Uterus (tissue), 4 donors: Measurements from ENCODE around the gene OFD1. TPM values are rescaled to one million over a fixed set of nuclear protein-coding genes. Genes with fewer than 3 reads are reported as not detected.

Source experiments
- DNase-seq, 2 donors: peaks; one replicate each; pipeline ENCODE4 v3.0.0-alpha.2; 2019 to 2020
- H3K27ac ChIP-seq, 2 donors: fragments of 200-600 bp; sonication (generic); 1 replicate in 1 of 2; 2 replicates in 1 of 2; pipeline ENCODE4 v1.5.1; 2016 to 2018
- H3K27me3 ChIP-seq, 2 donors: fragments of 200-600 bp; sonication (generic); one replicate each; pipeline ENCODE4 v1.5.1; 2018 to 2019; ENCODE audit warnings: control low read depth in 1 of 2
- H3K36me3 ChIP-seq, 2 donors: fragments of 200-600 bp; sonication (generic); one replicate each; pipeline ENCODE4 v1.5.1; 2019; ENCODE audit warnings: control low read depth in 1 of 2
- H3K4me1 ChIP-seq, 2 donors: fragments of 200-600 bp; sonication (generic); one replicate each; pipeline ENCODE4 v1.5.1; 2018 to 2019; ENCODE audit warnings: control low read depth in 1 of 2
- H3K4me3 ChIP-seq, 2 donors: fragments of 200-600 bp; sonication (generic); 1 replicate in 1 of 2; 2 replicates in 1 of 2; pipeline ENCODE4 v1.5.1; 2018 to 2019; ENCODE audit warnings: mild to moderate bottlenecking in 1 of 2
- H3K9me3 ChIP-seq, 2 donors: fragments of 200-600 bp; sonication (generic); one replicate each; pipeline ENCODE4 v1.5.1; 2019; ENCODE audit warnings: control low read depth in 1 of 2
- POLR2A ChIP-seq, 2 donors: fragments of 450-650 bp; IDR thresholded peaks; one replicate each; pipeline ENCODE4 v1.6.1; 2016; ENCODE audit warnings: antibody characterized with exemption in 2 of 2, mild to moderate bottlenecking in 1 of 2, moderate library complexity in 1 of 2
- intact Hi-C: fragments of 100-400 bp; cut with DNase I; formaldehyde crosslinking; loops from one replicate; pipeline ENCODE4 v1.15.1; 2023; ENCODE audit warnings: low total_unique reads
- total RNA-seq, 4 donors: library from RNA; depleted of rRNA in 3 of 4; stranded (reverse); fragments of >200 nt in 3 of 4; gene quantifications; one replicate each; pipeline versions ENCODE4 v1.1.0 to v1.2.4, GENCODE V29; 2014 to 2023
- TF ChIP-seq, protein P1 (sequence below), 4 experiments: fragments of 200-600 bp in 2 of 4; fragments of 450-650 bp in 2 of 4; sonication (generic) in 2 of 4; IDR thresholded peaks; one replicate each; pipeline ENCODE4 v1.5.1; 2016 to 2019; ENCODE audit warnings: antibody characterized with exemption in 4 of 4, mild to moderate bottlenecking in 2 of 4, moderate library complexity in 1 of 4
- donor health status: DM: yes; HTN: yes; CAD: no.

The OFD1 gene
- total RNA-seq, 4 donors from 2014 or later, result 24.1 to 172 (median 49.7) TPM

DNA sequence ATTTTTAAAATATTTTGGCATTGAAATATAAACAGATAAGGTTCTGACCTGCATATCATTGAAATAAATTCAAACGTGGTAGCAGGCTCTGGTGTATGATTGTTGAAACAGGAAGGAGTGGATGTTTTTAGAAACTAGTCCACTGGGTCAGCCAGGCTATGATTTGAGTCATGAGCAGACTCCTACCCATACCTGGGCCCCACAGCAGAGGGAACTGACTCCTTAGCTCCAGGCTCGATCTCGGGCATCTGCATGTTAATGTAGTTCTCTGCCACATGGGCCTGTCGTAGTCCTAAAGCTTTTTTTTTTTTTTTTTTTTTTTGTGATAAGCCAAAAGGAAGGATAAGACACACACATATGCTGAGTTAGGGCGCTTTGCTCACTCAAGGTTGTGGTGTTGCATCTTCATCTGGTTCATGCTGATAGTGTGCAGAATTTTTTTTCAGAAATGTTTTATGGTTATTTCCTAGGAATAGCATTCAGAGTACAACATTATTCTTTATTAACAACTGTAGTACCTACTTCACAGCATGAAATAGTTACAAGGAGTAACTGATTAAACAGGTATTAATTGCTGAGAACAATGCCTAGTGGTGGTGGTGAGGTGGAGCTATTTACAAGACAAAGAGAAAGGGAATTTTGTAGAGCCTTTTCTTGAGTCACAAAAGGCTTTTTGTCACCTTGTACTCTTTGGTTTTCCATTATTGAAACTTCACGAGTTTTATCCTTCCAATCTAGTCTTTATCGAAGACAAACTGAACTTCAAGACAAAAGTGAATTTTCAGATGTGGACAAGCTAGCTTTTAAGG lies 27.3 kb downstream of the OFD1 start:
- TF ChIP-seq, protein P1, sequence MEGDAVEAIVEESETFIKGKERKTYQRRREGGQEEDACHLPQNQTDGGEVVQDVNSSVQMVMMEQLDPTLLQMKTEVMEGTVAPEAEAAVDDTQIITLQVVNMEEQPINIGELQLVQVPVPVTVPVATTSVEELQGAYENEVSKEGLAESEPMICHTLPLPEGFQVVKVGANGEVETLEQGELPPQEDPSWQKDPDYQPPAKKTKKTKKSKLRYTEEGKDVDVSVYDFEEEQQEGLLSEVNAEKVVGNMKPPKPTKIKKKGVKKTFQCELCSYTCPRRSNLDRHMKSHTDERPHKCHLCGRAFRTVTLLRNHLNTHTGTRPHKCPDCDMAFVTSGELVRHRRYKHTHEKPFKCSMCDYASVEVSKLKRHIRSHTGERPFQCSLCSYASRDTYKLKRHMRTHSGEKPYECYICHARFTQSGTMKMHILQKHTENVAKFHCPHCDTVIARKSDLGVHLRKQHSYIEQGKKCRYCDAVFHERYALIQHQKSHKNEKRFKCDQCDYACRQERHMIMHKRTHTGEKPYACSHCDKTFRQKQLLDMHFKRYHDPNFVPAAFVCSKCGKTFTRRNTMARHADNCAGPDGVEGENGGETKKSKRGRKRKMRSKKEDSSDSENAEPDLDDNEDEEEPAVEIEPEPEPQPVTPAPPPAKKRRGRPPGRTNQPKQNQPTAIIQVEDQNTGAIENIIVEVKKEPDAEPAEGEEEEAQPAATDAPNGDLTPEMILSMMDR (IDR thresholded peaks at IDR 0.05), result no peak
- TF ChIP-seq POLR2A (IDR thresholded peaks at IDR 0.05), result no peak
- H3K9me3 ChIP-seq, result no peaks in the 10 kb centered on the region
- no peaks in the 10 kb centered on the region for H3K27me3 ChIP-seq
- intact Hi-C loops, result no loop called here
- H3K4me3 ChIP-seq, result no peak overlapping the region
- DNase-seq, result no peak
- no peaks in the 10 kb centered on the region for H3K36me3 ChIP-seq
- H3K4me1 ChIP-seq, result no peaks in the 10 kb centered on the region
- H3K27ac ChIP-seq, result peak overlapping the region in 1 of 2 donors; percentile 34

DNA sequence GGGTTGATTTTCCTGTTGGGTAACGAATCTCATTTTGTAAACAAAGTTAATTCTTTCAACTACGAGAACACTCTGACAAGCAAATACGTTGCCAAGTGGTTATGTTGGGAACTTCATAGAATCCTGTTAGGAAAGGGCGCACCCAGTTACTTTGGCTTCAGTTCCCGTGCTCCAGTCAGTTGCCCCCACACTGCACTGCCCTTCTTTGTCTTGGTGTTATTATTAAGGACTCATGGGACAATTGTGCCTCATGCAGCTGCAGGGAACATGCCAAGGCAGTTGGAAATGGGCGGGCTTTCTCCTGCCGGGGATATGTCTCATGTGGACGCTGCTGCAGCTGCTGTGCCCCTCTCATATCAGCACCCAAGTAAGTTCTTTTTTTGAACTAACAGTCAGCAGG lies 28.9 kb downstream of the OFD1 start:
- Histone ChIP-seq H3K27ac (no peak overlapping the region), H3K36me3 (no peaks in the 10 kb centered on the region), H3K4me3 (no peak overlapping the region), H3K27me3 (no peaks in the 10 kb centered on the region), H3K4me1 (no peaks in the 10 kb centered on the region), H3K9me3 (no peaks in the 10 kb centered on the region)
- TF ChIP-seq POLR2A (IDR thresholded peaks at IDR 0.05), result no peak
- TF ChIP-seq, protein P1 (IDR thresholded peaks at IDR 0.05), result no peak
- intact Hi-C loops, result no loop called here
- DNase-seq, result peak in 1 of 2 donors; percentile 33

DNA sequence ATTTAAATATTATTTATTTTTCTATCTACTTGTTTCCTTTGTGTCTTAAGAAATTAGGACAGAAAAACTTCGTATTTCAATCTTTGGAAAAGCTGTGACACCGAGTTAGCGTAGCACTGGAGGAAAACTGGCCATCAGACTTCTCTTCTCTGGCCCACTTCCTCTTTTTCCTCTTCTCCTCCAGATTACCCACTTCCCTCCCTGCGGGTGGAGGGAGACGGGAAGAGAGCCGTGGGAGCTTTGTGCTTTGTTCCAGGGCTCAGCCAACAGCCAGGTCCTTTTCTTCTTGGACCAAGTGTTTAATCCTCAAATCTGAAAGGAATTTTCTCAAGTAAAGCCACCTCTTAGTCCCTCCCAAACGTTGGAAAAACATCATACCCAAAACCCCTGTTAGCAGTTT lies 29.7 kb downstream of the OFD1 start:
- H3K36me3 ChIP-seq, result no peaks in the 10 kb centered on the region
- no peaks in the 10 kb centered on the region for H3K27me3 ChIP-seq
- no peaks in the 10 kb centered on the region for H3K4me1 ChIP-seq
- TF ChIP-seq, protein P1 (IDR thresholded peaks at IDR 0.05), result no peak
- TF ChIP-seq POLR2A (IDR thresholded peaks at IDR 0.05), result no peak
- H3K4me3 ChIP-seq, result no peak overlapping the region
- H3K9me3 ChIP-seq, result no peaks in the 10 kb centered on the region
- DNase-seq, result no peak
- peak overlapping the region; percentile 10 to 23 for H3K27ac ChIP-seq
- intact Hi-C loops, result no loop called here

DNA sequence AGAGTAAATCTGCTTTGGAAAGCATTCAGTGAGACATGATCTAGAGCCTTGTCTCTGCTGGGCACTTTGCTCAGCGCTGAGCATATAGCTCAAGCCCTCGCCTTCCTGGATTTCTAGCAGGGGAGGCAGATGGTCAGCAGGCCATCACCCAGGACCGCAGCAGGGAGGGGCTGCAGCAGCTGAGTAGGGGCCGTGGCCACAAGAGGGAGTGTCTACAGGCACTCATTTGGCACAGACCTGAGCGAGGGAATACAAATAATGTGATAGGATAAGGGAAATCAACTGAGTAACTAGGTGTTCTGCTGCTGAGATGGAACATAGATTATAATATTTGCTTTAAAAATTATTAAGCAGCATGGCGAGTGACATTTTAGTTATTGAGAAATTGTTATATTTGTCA lies 30.2 kb downstream of the OFD1 start:
- Histone ChIP-seq H3K4me3 (no peak overlapping the region), H3K36me3 (no peaks in the 10 kb centered on the region), H3K27me3 (no peaks in the 10 kb centered on the region), H3K4me1 (no peaks in the 10 kb centered on the region), H3K9me3 (no peaks in the 10 kb centered on the region), H3K27ac (peak overlapping the region; percentile 10 to 23)
- intact Hi-C loops, result no loop called here
- TF ChIP-seq POLR2A (IDR thresholded peaks at IDR 0.05), result no peak
- TF ChIP-seq, protein P1 (IDR thresholded peaks at IDR 0.05), result peak in 1 of 4 experiments; percentile 15
- DNase-seq, result no peak

DNA sequence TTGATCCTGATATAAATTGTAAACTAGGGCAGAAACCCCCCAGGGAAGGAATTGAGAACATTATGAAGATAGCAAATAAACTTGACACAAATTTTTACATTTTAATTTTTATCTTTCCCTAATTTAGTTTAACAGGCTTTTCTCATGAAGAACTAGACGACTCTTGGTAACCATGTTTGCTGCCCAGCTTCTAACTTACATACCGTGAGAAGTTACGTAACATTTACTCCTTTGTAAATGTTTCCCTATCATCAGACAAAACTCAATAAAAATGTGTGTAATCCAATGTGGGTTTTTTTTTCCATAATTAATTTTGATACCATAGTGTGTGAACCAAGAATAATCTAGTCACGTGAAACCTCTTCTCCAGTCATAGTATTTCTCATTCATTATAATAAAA lies 34.4 kb downstream of the OFD1 start:
- Histone ChIP-seq H3K9me3 (no peaks in the 10 kb centered on the region), H3K36me3 (no peaks in the 10 kb centered on the region), H3K27ac (no peak overlapping the region), H3K27me3 (no peaks in the 10 kb centered on the region), H3K4me1 (no peaks in the 10 kb centered on the region), H3K4me3 (no peak overlapping the region)
- TF ChIP-seq, protein P1 (IDR thresholded peaks at IDR 0.05), result no peak
- no peak for TF ChIP-seq POLR2A (IDR thresholded peaks at IDR 0.05)
- no peak for DNase-seq
- intact Hi-C loops, result no loop called here
